Esophagus (tissue), 2 donors: ENCODE measurements around the gene KCNK3. TPM values are rescaled to one million over a fixed set of nuclear protein-coding genes. Genes with fewer than 3 reads are reported as not detected.

ENCODE experiments used
- polyA plus RNA-seq, 2 donors: library from polyadenylated mRNA; stranded (reverse); fragments of 200-250 nt; gene quantifications; one replicate each; pipeline ENCODE4 v1.2.3, GENCODE V29; 2013
- donor health status: healthy with polysubstance abuse.
- donor health status: Bipolar disorder and iron deficiency.

Gene KCNK3
- polyA plus RNA-seq, 2 donors = 0.16 to 0.76 TPM

Other genes starting within 250 kb of the KCNK3 start
- under 1 TPM; 0.04 to 0.20 TPM for gene OTOF, start 214.6 kb upstream of the KCNK3 start, polyA plus RNA-seq
- not detected for gene CIB4, start 51.4 kb upstream of the KCNK3 start, polyA plus RNA-seq
- gene SLC35F6, start 71.6 kb downstream of the KCNK3 start, polyA plus RNA-seq = 10 to 100 TPM; 17.0 to 18.3 TPM
- 1 to 10 TPM; 3.6 to 5.4 TPM for gene CENPA, start 93.3 kb downstream of the KCNK3 start, polyA plus RNA-seq
- not detected for gene DPYSL5, start 155.4 kb downstream of the KCNK3 start, polyA plus RNA-seq